PFSK-1 (cell line): ENCODE data around the gene GASK1A.

Experiments used
- FOXP2 ChIP-seq: optimal IDR thresholded peaks from 2 replicates; pipeline ENCODE3; 2011; ENCODE audit warnings: borderline replicate concordance, control low read depth, inconsistent platforms; ENCODE audit not compliant: insufficient read depth; ENCODE audit errors: extremely low read length, extremely low read depth
- POLR2AphosphoS5 ChIP-seq: IDR thresholded peaks from 2 replicates; pipeline ENCODE4 v1.6.1; 2012; ENCODE audit warnings: low read depth, mild to moderate bottlenecking, control low read depth, low read length, moderate library complexity
- REST ChIP-seq, 2 experiments: IDR thresholded peaks; 2 replicates each; pipeline versions ENCODE4 v1.6.1 to v1.8.0; 2011 to 2012; ENCODE audit warnings: low read depth in 2 of 2, low read length in 2 of 2, control low read depth in 1 of 2, inconsistent platforms in 1 of 2, mild to moderate bottlenecking in 1 of 2, moderate library complexity in 1 of 2; ENCODE audit not compliant: insufficient read depth in 1 of 2
- SIN3A ChIP-seq: IDR thresholded peaks from 2 replicates; pipeline ENCODE4 v1.6.1; 2012; ENCODE audit warnings: mild to moderate bottlenecking, low read length, moderate library complexity, borderline replicate concordance; ENCODE audit not compliant: insufficient read depth
- TAF1 ChIP-seq: IDR thresholded peaks from 2 replicates; pipeline ENCODE4 v1.6.1; 2012; ENCODE audit warnings: low read length, control low read depth, borderline replicate concordance; ENCODE audit not compliant: insufficient read depth

GASK1A gene

GRCh38 chr3:43024181-43024885, 45.2 kb downstream of the GASK1A start:
- TF ChIP-seq TAF1 (no peak), REST (IDR thresholded peaks at IDR 0.05; ENCODE audit: insufficient read depth in 1 of 2, low read depth in 2 of 2, low read length in 2 of 2) (no peak), SIN3A (no peak), POLR2AphosphoS5 (no peak)

GRCh38 chr3:43025423-43025822, 46.3 kb downstream of the GASK1A start:
- TF ChIP-seq POLR2AphosphoS5 (no peak), REST (IDR thresholded peaks at IDR 0.05; ENCODE audit: insufficient read depth in 1 of 2, low read depth in 2 of 2, low read length in 2 of 2) (no peak), TAF1 (no peak), FOXP2 (no peak), SIN3A (no peak)

GRCh38 chr3:43028001-43028400, 48.9 kb downstream of the GASK1A start:
- no peak for TF ChIP-seq FOXP2
- no peak for TF ChIP-seq POLR2AphosphoS5

- no peak for TF ChIP-seq POLR2AphosphoS5
- TF ChIP-seq TAF1, result no peak
- no peak for TF ChIP-seq REST (IDR thresholded peaks at IDR 0.05; ENCODE audit: insufficient read depth in 1 of 2, low read depth in 2 of 2, low read length in 2 of 2)
- no peak for TF ChIP-seq FOXP2
- no peak for TF ChIP-seq SIN3A
These were observed 49.8 kb downstream of the GASK1A start for GRCh38 chr3:43028678-43029490.

- TF ChIP-seq POLR2AphosphoS5 (no peak), REST (IDR thresholded peaks at IDR 0.05; ENCODE audit: insufficient read depth in 1 of 2, low read depth in 2 of 2, low read length in 2 of 2) (no peak), FOXP2 (no peak), SIN3A (no peak), TAF1 (no peak)
These were observed 51.2 kb downstream of the GASK1A start for GRCh38 chr3:43030162-43030935.
